GM12878 (cell line): Measurements from ENCODE around the gene KDM4F. TPM values are rescaled to one million over a fixed set of nuclear protein-coding genes. Genes with fewer than 3 reads are reported as not detected.

ENCODE experiments used
- ATAC-seq: fragments of 200-7000 bp; cut with Tn5 transposase; 3 replicates; pipeline ENCODE4 v1.9.1; 2020; ENCODE audit warnings: mild to moderate bottlenecking, moderate library complexity
- BruUV-seq: library from RNA; stranded (reverse); fragments of 400-500 nt; replicated peaks from 2 replicates; lab custom pipeline; 2021; lab: Mats Ljungman, UMichigan
- CTCF ChIA-PET: fragments of 300-600 bp; sonication (Branson Sonifier 250); formaldehyde crosslinking; extraction: SDS; loops from one replicate; lab custom pipeline; 2021; ENCODE audit warnings: inconsistent platforms; lab: Yijun Ruan, JAX
- POLR2A ChIA-PET: fragments of 350-600 bp; formaldehyde crosslinking; extraction: SDS; loops from one replicate; lab custom pipeline; 2021; ENCODE audit warnings: inconsistent platforms; lab: Charles Lee
- RAD21 ChIA-PET: fragments of 300-600 bp; sonication (Branson Sonifier 250); formaldehyde crosslinking; loops from one replicate; lab custom pipeline; 2023; ENCODE audit warnings: antibody characterized with exemption; ENCODE audit not compliant: unreplicated experiment; lab: Charles Lee
- SMC1A ChIA-PET: fragments of 300-600 bp; sonication (Branson Sonifier 250); formaldehyde crosslinking; loops from one replicate; lab custom pipeline; 2023; ENCODE audit not compliant: unreplicated experiment, uncharacterized antibody; lab: Charles Lee
- DNase-seq: peaks from one replicate; pipeline ENCODE4 v3.0.0-alpha.2; 2011; ENCODE audit warnings: low read depth, low spot score
- FAIRE-seq: peaks from 3 replicates; lab custom pipeline; 2011; peaks lifted over from hg19 to GRCh38; lab: Jason Lieb, UNC
- H2AFZ ChIP-seq: 2 replicates; pipeline ENCODE4 v1.6.0; 2011; ENCODE audit warnings: low read depth, low read length, control low read depth; ENCODE audit not compliant: control insufficient read depth
- H3K27ac ChIP-seq: 2 replicates; pipeline ENCODE4 v1.5.1; 2011; ENCODE audit warnings: control low read depth; ENCODE audit not compliant: control insufficient read depth, insufficient read depth
- H3K27me3 ChIP-seq, 2 experiments: replicated peaks in 1 of 2; 2 replicates each; pipeline versions ENCODE4 v1.6.0 to v1.6.1; 2011; ENCODE audit warnings: low read length in 1 of 2; ENCODE audit not compliant: control insufficient read depth in 2 of 2, insufficient read depth in 2 of 2
- H3K36me3 ChIP-seq, 2 experiments: 2 replicates each; pipeline ENCODE4 v1.5.1; 2011; ENCODE audit warnings: low read length in 1 of 2; ENCODE audit not compliant: control insufficient read depth in 2 of 2, insufficient read depth in 2 of 2
- H3K4me1 ChIP-seq: 2 replicates; pipeline ENCODE4 v1.6.1; 2011; ENCODE audit warnings: mild to moderate bottlenecking, low read length, moderate library complexity, mixed read lengths; ENCODE audit not compliant: control insufficient read depth, insufficient read depth
- H3K4me2 ChIP-seq: 2 replicates; pipeline ENCODE4 v1.6.0; 2011; ENCODE audit warnings: control low read depth; ENCODE audit not compliant: control insufficient read depth, insufficient read depth
- H3K4me3 ChIP-seq: fragments of 200-600 bp; sonication (generic); 2 replicates; pipeline ENCODE4 v1.5.1; 2016
- H3K79me2 ChIP-seq: 2 replicates; pipeline ENCODE4 v1.6.0; 2011; ENCODE audit warnings: low read length; ENCODE audit not compliant: control insufficient read depth, insufficient read depth
- H3K9ac ChIP-seq: 2 replicates; pipeline ENCODE4 v1.8.0; 2011; ENCODE audit warnings: low read length, control low read depth, mixed read lengths; ENCODE audit not compliant: control insufficient read depth, insufficient read depth
- H3K9me3 ChIP-seq: replicated peaks from 3 replicates; pipeline ENCODE4 v1.5.1; 2011; ENCODE audit warnings: mild to moderate bottlenecking, low read length; ENCODE audit not compliant: control insufficient read depth, insufficient read depth
- H4K20me1 ChIP-seq: 2 replicates; pipeline ENCODE4 v1.6.0; 2011; ENCODE audit not compliant: control insufficient read depth, insufficient read depth
- ATF3 ChIP-seq: IDR thresholded peaks from 2 replicates; pipeline ENCODE4 v1.6.1; 2011; ENCODE audit warnings: low read depth, mild to moderate bottlenecking, low read length, moderate library complexity, borderline replicate concordance; ENCODE audit errors: extremely low read depth
- CEBPZ ChIP-seq: fragments of 150-350 bp; IDR thresholded peaks from 2 replicates; pipeline ENCODE4 v1.6.1; 2016; ENCODE audit warnings: low read depth, low read length
- ELK1 ChIP-seq: IDR thresholded peaks from 2 replicates; pipeline ENCODE4 v1.6.1; 2012; ENCODE audit warnings: low read depth, low read length, improper control_type of control experiment
- WGBS: methylation state at CpG from one replicate; pipeline ENCODE4 v1.1.6; 2016; ENCODE audit warnings: low lambda C conversion rate; ENCODE audit not compliant: insufficient replicate concordance, insufficient coverage; ENCODE audit errors: missing lambda C conversion rate; 5-methylcytosine and 5-hydroxymethylcytosine counted together
- in situ Hi-C: fragments of 300-500 bp; cut with MboI; formaldehyde crosslinking; loops from 9 replicates; pipeline ENCODE4 v1.14.3; 2018; ENCODE audit warnings: mixed read lengths
- intact Hi-C: fragments of 100-400 bp; cut with micrococcal nuclease; formaldehyde crosslinking; loops from one replicate; pipeline ENCODE4 v1.14.2; 2022; ENCODE audit not compliant: unreplicated experiment
- polyA plus RNA-seq, 11 experiments: library from polyadenylated mRNA; depleted of rRNA in 4 of 11; unstranded in 6 of 11; stranded (reverse) in 5 of 11; fragments of >200 nt; fragmentation: Nextera tagmentation in 4 of 11; fragmentation: Illumina TruSeq in 1 of 11; extraction: Ambion mirVana in 4 of 11; extraction: Trizol in 1 of 11; gene quantifications; 1 replicate in 1 of 11; 2 replicates in 10 of 11; pipeline versions ENCODE4 v1.2.1 to v1.2.3, GENCODE V29; 2011 to 2016; ENCODE audit warnings: inconsistent platforms in 2 of 11, missing spikeins in 2 of 11, low read depth in 1 of 11
- total RNA-seq, 4 experiments: library from RNA; depleted of rRNA in 3 of 4; stranded (reverse); fragments of >200 nt in 3 of 4; fragmentation: Illumina TruSeq in 1 of 4; extraction: Trizol in 1 of 4; gene quantifications; 2 replicates each; pipeline versions ENCODE4 v1.2.1 to v1.2.3, GENCODE V29; 2013 to 2021

KDM4F gene
- total and polyA plus RNA-seq, 10 of the 15 experiments (the other 5 are each of a cell fraction or from before 2014, with no cell fraction given), result not detected

GRCh38 chr11:95058621-95059020, 9.4 kb downstream of the KDM4F start:
- H3K27me3 ChIP-seq, result no peaks in the 10 kb centered on the region; a peak in 1 of 4 replicates
- WGBS, result 90% methylated on average over 1 of the region's 1 CpG
- FAIRE-seq, result no peak
- H3K4me1 ChIP-seq, result peaks cover 5% of the 10 kb centered on the region; the same call in 1 of the 2 replicates
- BruUV-seq, result no TSS peak
- no peaks in the 10 kb centered on the region for H4K20me1 ChIP-seq
- no peak for TF ChIP-seq CEBPZ
- TF ChIP-seq ATF3, result no peak
- no peak for TF ChIP-seq ELK1
- TF ChIP-seq, all 136 proteins: peak for 0
- Histone ChIP-seq H3K4me2 (no peak overlapping the region), H3K27ac (no peak overlapping the region), H3K36me3 (no peaks in the 10 kb centered on the region), H3K9me3 (no peaks in the 10 kb centered on the region), H2AFZ (no peak overlapping the region), H3K79me2 (no peaks in the 10 kb centered on the region), H3K9ac (no peak overlapping the region), H3K4me3 (no peak overlapping the region)
- DNase-seq, result no peak
- SMC1A ChIA-PET, result interaction anchor here (0.6 kb wide), 1 partner anchor 37 kb away, joined by 3 read pairs; no protein-coding TSS in a partner anchor
- ATAC-seq, result no peak
- RAD21 ChIA-PET, result no interaction called here
- in situ Hi-C loops, result no loop called here
- POLR2A ChIA-PET, result interaction anchor here (4.1 kb wide), 1 partner anchor 9 kb away, joined by 14 read pairs; the partner anchor contains the start of gene SRSF8
- CTCF ChIA-PET, result interaction anchor here (1.5 kb wide), 1 partner anchor 10 kb away, joined by 4 read pairs; no protein-coding TSS in a partner anchor
- intact Hi-C loops, result no loop called here
